Measurements from ENCODE around the gene CCDC169. TPM values are rescaled to one million over a fixed set of nuclear protein-coding genes. Genes with fewer than 3 reads are reported as not detected.

The CCDC169 gene
- total RNA-seq, 1 donor from 2014 or later = 3.1 TPM

- no peak for DNase-seq (ENCODE audit: low spot score)
- TF ChIP-seq CTCF (IDR thresholded peaks at IDR 0.05; ENCODE audit: unreplicated experiment) = no peak
- Mint-ChIP-seq H3K27me3 (ENCODE audit: unreplicated experiment) (peaks cover 2% of the 10 kb centered on the region), H3K27ac (ENCODE audit: unreplicated experiment) (no peak overlapping the region), H3K4me3 (ENCODE audit: unreplicated experiment) (no peak overlapping the region), H3K36me3 (ENCODE audit: low read depth, unreplicated experiment) (no peaks in the 10 kb centered on the region), H3K9me3 (ENCODE audit: unreplicated experiment) (no peaks in the 10 kb centered on the region), H3K4me1 (ENCODE audit: unreplicated experiment) (no peaks in the 10 kb centered on the region)
Observed at GRCh38 chr13:36294096-36294495, 3.5 kb downstream of the CCDC169 start.

- H3K36me3 Mint-ChIP-seq (ENCODE audit: low read depth, unreplicated experiment) = no peaks in the 10 kb centered on the region
- H3K27ac Mint-ChIP-seq (ENCODE audit: unreplicated experiment) = no peak overlapping the region
- no peak for DNase-seq (ENCODE audit: low spot score)
- no peaks in the 10 kb centered on the region for H3K4me1 Mint-ChIP-seq (ENCODE audit: unreplicated experiment)
- H3K4me3 Mint-ChIP-seq (ENCODE audit: unreplicated experiment) = no peak overlapping the region
- TF ChIP-seq CTCF (IDR thresholded peaks at IDR 0.05; ENCODE audit: unreplicated experiment) = no peak
- peaks cover under 1% of the 10 kb centered on the region for H3K27me3 Mint-ChIP-seq (ENCODE audit: unreplicated experiment)
- no peaks in the 10 kb centered on the region for H3K9me3 Mint-ChIP-seq (ENCODE audit: unreplicated experiment)
Observed at GRCh38 chr13:36293497-36293896, 4.1 kb downstream of the CCDC169 start.

- no peak overlapping the region for H3K4me3 Mint-ChIP-seq (ENCODE audit: unreplicated experiment)
- TF ChIP-seq CTCF (IDR thresholded peaks at IDR 0.05; ENCODE audit: unreplicated experiment) = no peak
- no peaks in the 10 kb centered on the region for H3K9me3 Mint-ChIP-seq (ENCODE audit: unreplicated experiment)
- no peak for DNase-seq (ENCODE audit: low spot score)
- no peak overlapping the region for H3K27ac Mint-ChIP-seq (ENCODE audit: unreplicated experiment)
- peaks cover 8% of the 10 kb centered on the region for H3K36me3 Mint-ChIP-seq (ENCODE audit: low read depth, unreplicated experiment)
- peaks cover 3% of the 10 kb centered on the region for H3K4me1 Mint-ChIP-seq (ENCODE audit: unreplicated experiment)
- H3K27me3 Mint-ChIP-seq (ENCODE audit: unreplicated experiment) = peaks cover 5% of the 10 kb centered on the region
Observed at GRCh38 chr13:36288794-36289391, 8.7 kb downstream of the CCDC169 start.

- no peaks in the 10 kb centered on the region for H3K9me3 Mint-ChIP-seq (ENCODE audit: unreplicated experiment)
- H3K36me3 Mint-ChIP-seq (ENCODE audit: low read depth, unreplicated experiment) = peaks cover 8% of the 10 kb centered on the region
- H3K27ac Mint-ChIP-seq (ENCODE audit: unreplicated experiment) = peak overlapping the region; percentile 26
- no peak overlapping the region for H3K4me3 Mint-ChIP-seq (ENCODE audit: unreplicated experiment)
- peaks cover 5% of the 10 kb centered on the region for H3K27me3 Mint-ChIP-seq (ENCODE audit: unreplicated experiment)
- no peak for DNase-seq (ENCODE audit: low spot score)
- peaks cover 3% of the 10 kb centered on the region for H3K4me1 Mint-ChIP-seq (ENCODE audit: unreplicated experiment)
- no peak for TF ChIP-seq CTCF (IDR thresholded peaks at IDR 0.05; ENCODE audit: unreplicated experiment)
Observed at GRCh38 chr13:36286006-36286405, 11.6 kb downstream of the CCDC169 start.

GRCh38 chr13:36282821-36283432 lies 14.7 kb downstream of the CCDC169 start:
- H3K27ac Mint-ChIP-seq (ENCODE audit: unreplicated experiment) = no peak overlapping the region
- peak; percentile 83 for TF ChIP-seq CTCF (IDR thresholded peaks at IDR 0.05; ENCODE audit: unreplicated experiment)

More at GRCh38 chr13:36282821-36283432, 14.7 kb downstream of the CCDC169 start:
- H3K4me3 Mint-ChIP-seq (ENCODE audit: unreplicated experiment) = no peak overlapping the region
- H3K27me3 Mint-ChIP-seq (ENCODE audit: unreplicated experiment) = peaks cover 4% of the 10 kb centered on the region
- DNase-seq (ENCODE audit: low spot score) = no peak
- no peaks in the 10 kb centered on the region for H3K9me3 Mint-ChIP-seq (ENCODE audit: unreplicated experiment)
- H3K36me3 Mint-ChIP-seq (ENCODE audit: low read depth, unreplicated experiment) = peaks cover 8% of the 10 kb centered on the region
- peaks cover 3% of the 10 kb centered on the region for H3K4me1 Mint-ChIP-seq (ENCODE audit: unreplicated experiment)
